WERI-Rb-1 (cell line): ENCODE results near the gene IMPA2.

Source experiments
- DNase-seq: peaks from one replicate; pipeline ENCODE4 v3.0.0-alpha.2; 2020
- H3K27ac ChIP-seq: fragments of 250-450 bp; sonication (Bioruptor Pico); 2 replicates; pipeline ENCODE4 v1.5.1; 2020; ENCODE audit warnings: mild to moderate bottlenecking, moderate library complexity
- H3K27me3 ChIP-seq: fragments of 250-450 bp; sonication (Bioruptor Pico); 2 replicates; pipeline ENCODE4 v1.5.1; 2021; ENCODE audit warnings: mild to moderate bottlenecking, low read depth, moderate library complexity; ENCODE audit not compliant: insufficient read depth, severe bottlenecking
- H3K36me3 ChIP-seq: fragments of 250-450 bp; sonication (Bioruptor Pico); 2 replicates; pipeline ENCODE4 v1.5.1; 2020; ENCODE audit warnings: mild to moderate bottlenecking, moderate library complexity
- H3K4me3 ChIP-seq: 2 replicates; pipeline ENCODE4 v1.5.1; 2011; ENCODE audit warnings: low read depth, mild to moderate bottlenecking, control low read depth, low read length
- H3K9me3 ChIP-seq: fragments of 250-450 bp; sonication (Bioruptor Pico); 2 replicates; pipeline ENCODE4 v1.5.1; 2021; ENCODE audit warnings: mild to moderate bottlenecking, moderate library complexity; ENCODE audit not compliant: severe bottlenecking
- CTCF ChIP-seq: IDR thresholded peaks from 2 replicates; pipeline ENCODE4 v1.5.1; 2011; ENCODE audit warnings: low read depth, mild to moderate bottlenecking, control low read depth, inconsistent platforms, low read length

The IMPA2 gene

GRCh38 chr18:11972371-11973174 is 8.7 kb upstream of the IMPA2 start:
- Histone ChIP-seq H3K27ac (no peak overlapping the region), H3K36me3 (no peaks in the 10 kb centered on the region), H3K4me3 (no peak overlapping the region), H3K9me3 (no peaks in the 10 kb centered on the region), H3K27me3 (no peaks in the 10 kb centered on the region)
- DNase-seq, result no peak
- no peak for TF ChIP-seq CTCF

GRCh38 chr18:11974741-11975325 is 6.5 kb upstream of the IMPA2 start:
- Histone ChIP-seq H3K4me3 (no peak overlapping the region), H3K36me3 (no peaks in the 10 kb centered on the region), H3K27ac (no peak overlapping the region), H3K9me3 (no peaks in the 10 kb centered on the region), H3K27me3 (no peaks in the 10 kb centered on the region)
- DNase-seq, result no peak
- TF ChIP-seq CTCF, result no peak

GRCh38 chr18:11975723-11976122 is 5.6 kb upstream of the IMPA2 start:
- no peaks in the 10 kb centered on the region for H3K9me3 ChIP-seq
- no peaks in the 10 kb centered on the region for H3K27me3 ChIP-seq
- no peak overlapping the region for H3K4me3 ChIP-seq
- no peaks in the 10 kb centered on the region for H3K36me3 ChIP-seq
- no peak for DNase-seq
- TF ChIP-seq CTCF, result no peak
- no peak overlapping the region for H3K27ac ChIP-seq

GRCh38 chr18:11976315-11977152 is 4.8 kb upstream of the IMPA2 start:
- H3K27me3 ChIP-seq, result no peaks in the 10 kb centered on the region
- TF ChIP-seq CTCF, result no peak
- H3K36me3 ChIP-seq, result no peaks in the 10 kb centered on the region
- no peaks in the 10 kb centered on the region for H3K9me3 ChIP-seq
- no peak overlapping the region for H3K27ac ChIP-seq
- no peak overlapping the region for H3K4me3 ChIP-seq
- no peak for DNase-seq

- H3K27ac ChIP-seq, result no peak overlapping the region
- H3K36me3 ChIP-seq, result no peaks in the 10 kb centered on the region
- TF ChIP-seq CTCF, result no peak
- no peak for DNase-seq
- H3K9me3 ChIP-seq, result no peaks in the 10 kb centered on the region
- no peaks in the 10 kb centered on the region for H3K27me3 ChIP-seq
- H3K4me3 ChIP-seq, result no peak overlapping the region
Measured at GRCh38 chr18:11977153-11977466, 4.2 kb upstream of the IMPA2 start.
